ENCODE data around the gene NDUFA7. TPM values are rescaled to one million over a fixed set of nuclear protein-coding genes. Genes with fewer than 3 reads are reported as not detected.

The NDUFA7 gene
- total and polyA plus RNA-seq, 2 donors (not counting 1 experiment from before 2014, with no cell fraction given) = 20.9 to 33.7 TPM

DNA sequence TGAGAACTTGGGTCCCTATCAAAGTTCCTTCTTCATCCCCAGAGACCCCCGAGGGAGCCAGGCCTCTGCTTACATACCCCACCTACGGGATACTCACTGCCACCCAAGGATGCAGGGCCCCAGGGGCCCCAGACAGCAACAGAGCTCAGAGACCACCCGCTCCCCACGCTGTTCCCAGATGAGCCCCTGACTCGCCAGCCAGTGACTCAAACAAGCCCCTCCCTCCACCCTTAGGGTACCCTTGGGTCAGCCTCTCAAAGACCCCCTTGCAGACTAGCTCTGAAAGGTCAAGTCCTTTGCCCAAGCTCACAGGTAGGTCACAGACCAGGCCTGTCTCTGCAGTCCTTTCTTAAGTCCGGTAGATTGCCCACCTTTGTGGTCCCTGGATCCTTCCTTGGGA is 58.7 kb downstream of the NDUFA7 start:
- TF ChIP-seq, protein P1, sequence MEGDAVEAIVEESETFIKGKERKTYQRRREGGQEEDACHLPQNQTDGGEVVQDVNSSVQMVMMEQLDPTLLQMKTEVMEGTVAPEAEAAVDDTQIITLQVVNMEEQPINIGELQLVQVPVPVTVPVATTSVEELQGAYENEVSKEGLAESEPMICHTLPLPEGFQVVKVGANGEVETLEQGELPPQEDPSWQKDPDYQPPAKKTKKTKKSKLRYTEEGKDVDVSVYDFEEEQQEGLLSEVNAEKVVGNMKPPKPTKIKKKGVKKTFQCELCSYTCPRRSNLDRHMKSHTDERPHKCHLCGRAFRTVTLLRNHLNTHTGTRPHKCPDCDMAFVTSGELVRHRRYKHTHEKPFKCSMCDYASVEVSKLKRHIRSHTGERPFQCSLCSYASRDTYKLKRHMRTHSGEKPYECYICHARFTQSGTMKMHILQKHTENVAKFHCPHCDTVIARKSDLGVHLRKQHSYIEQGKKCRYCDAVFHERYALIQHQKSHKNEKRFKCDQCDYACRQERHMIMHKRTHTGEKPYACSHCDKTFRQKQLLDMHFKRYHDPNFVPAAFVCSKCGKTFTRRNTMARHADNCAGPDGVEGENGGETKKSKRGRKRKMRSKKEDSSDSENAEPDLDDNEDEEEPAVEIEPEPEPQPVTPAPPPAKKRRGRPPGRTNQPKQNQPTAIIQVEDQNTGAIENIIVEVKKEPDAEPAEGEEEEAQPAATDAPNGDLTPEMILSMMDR (conservative IDR thresholded peaks at IDR 0.05 in 1 of 2, IDR thresholded peaks at IDR 0.05 in 1 of 2; ENCODE audit: low read depth in 1 of 2, low read length in 2 of 2) = no peak
- TF ChIP-seq EZH2 (IDR thresholded peaks at IDR 0.05; ENCODE audit: low read length, missing control alignments) = no peak
- no peak overlapping the region for H3K4me3 ChIP-seq (replicated peaks in 1 of 4; ENCODE audit: control extremely low read depth in 1 of 4, insufficient read depth in 1 of 4, low read depth in 3 of 4, low read length in 4 of 4)
- no peak for DNase-seq (ENCODE audit: low read depth in 2 of 2)

DNA sequence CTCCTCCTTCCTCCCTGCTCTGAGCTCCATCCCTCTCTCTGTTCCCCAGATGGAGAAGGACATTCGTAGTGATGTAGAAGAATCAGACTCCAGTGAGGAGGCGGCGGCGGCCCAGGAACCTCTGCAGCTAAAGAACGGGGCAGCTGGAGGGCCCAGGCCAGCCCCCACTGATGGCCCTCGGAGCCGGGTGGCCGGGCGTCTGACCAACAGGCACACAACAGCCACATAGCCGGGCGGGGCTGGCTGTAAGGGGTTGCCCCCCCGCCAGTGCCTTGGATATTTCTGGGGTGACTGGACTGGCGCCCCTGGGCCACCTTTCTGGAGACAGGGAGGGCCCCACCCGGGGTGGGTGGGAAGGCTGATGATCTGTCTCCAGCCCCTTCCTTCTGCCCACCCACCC is 59.3 kb downstream of the NDUFA7 start:
- Histone ChIP-seq H3K4me1 (ENCODE audit: control insufficient read depth, extremely low read depth, insufficient read depth, low read length) (no peaks in the 10 kb centered on the region), H3K27ac (ENCODE audit: insufficient read depth, low read length) (no peak overlapping the region), H3K27me3 (ENCODE audit: control insufficient read depth, insufficient read depth, low read length) (peaks cover 3% of the 10 kb centered on the region), H4K20me1 (ENCODE audit: control insufficient read depth, extremely low read depth, insufficient read depth, low read length) (no peaks in the 10 kb centered on the region), H3K4me3 (replicated peaks in 1 of 4; ENCODE audit: control extremely low read depth in 1 of 4, insufficient read depth in 1 of 4, low read depth in 3 of 4, low read length in 4 of 4) (no peak overlapping the region), H3K79me2 (ENCODE audit: control insufficient read depth, insufficient read depth, low read length) (no peaks in the 10 kb centered on the region), H3K4me2 (ENCODE audit: extremely low read depth, insufficient read depth, low read length) (no peak overlapping the region), H2AFZ (ENCODE audit: low read length) (no peak overlapping the region), H3K9ac (ENCODE audit: insufficient read depth, low read length) (no peak overlapping the region), H3K9me3 (ENCODE audit: control insufficient read depth, insufficient read depth, low read depth, low read length) (no peaks in the 10 kb centered on the region), H3K36me3 (ENCODE audit: control insufficient read depth, insufficient read depth, low read length) (no peaks in the 10 kb centered on the region)
- TF ChIP-seq, protein P1 (conservative IDR thresholded peaks at IDR 0.05 in 1 of 2, IDR thresholded peaks at IDR 0.05 in 1 of 2; ENCODE audit: low read depth in 1 of 2, low read length in 2 of 2) = no peak
- TF ChIP-seq EZH2 (IDR thresholded peaks at IDR 0.05; ENCODE audit: low read length, missing control alignments) = no peak
- DNase-seq (ENCODE audit: low read depth in 2 of 2) = no peak

More for the DNA sequence above, 58.7 kb downstream of the NDUFA7 start:
- H3K9ac ChIP-seq (ENCODE audit: insufficient read depth, low read length) = no peak overlapping the region
- no peaks in the 10 kb centered on the region for H3K79me2 ChIP-seq (ENCODE audit: control insufficient read depth, insufficient read depth, low read length)
- no peak overlapping the region for H2AFZ ChIP-seq (ENCODE audit: low read length)
- H3K27ac ChIP-seq (ENCODE audit: insufficient read depth, low read length) = no peak overlapping the region
- no peaks in the 10 kb centered on the region for H4K20me1 ChIP-seq (ENCODE audit: control insufficient read depth, extremely low read depth, insufficient read depth, low read length)
- no peaks in the 10 kb centered on the region for H3K4me1 ChIP-seq (ENCODE audit: control insufficient read depth, extremely low read depth, insufficient read depth, low read length)
- no peaks in the 10 kb centered on the region for H3K9me3 ChIP-seq (ENCODE audit: control insufficient read depth, insufficient read depth, low read depth, low read length)
- no peak overlapping the region for H3K4me2 ChIP-seq (ENCODE audit: extremely low read depth, insufficient read depth, low read length)
- H3K27me3 ChIP-seq (ENCODE audit: control insufficient read depth, insufficient read depth, low read length) = peaks cover 3% of the 10 kb centered on the region
- H3K36me3 ChIP-seq (ENCODE audit: control insufficient read depth, insufficient read depth, low read length) = no peaks in the 10 kb centered on the region

DNA sequence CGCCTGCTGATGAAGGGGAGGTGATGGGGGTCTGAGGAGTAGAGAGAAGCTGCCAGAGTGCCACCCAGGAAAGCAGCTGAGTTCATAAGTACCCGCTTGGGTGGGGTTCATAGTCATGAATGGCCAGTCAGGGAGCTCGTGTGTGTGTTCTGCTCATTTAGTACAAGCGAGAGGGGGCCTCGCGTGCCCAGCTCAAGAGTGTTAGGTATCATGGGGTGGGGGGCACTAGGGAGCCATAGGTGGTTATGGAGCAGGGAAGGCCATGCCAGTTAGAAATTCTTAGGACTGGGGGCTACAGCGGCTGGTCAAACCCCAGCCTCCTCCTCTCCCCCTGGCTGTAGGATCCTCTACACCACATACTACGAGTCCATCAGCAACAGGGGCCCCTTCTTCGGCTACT is 59.8 kb downstream of the NDUFA7 start:
- Histone ChIP-seq H3K4me2 (ENCODE audit: extremely low read depth, insufficient read depth, low read length) (no peak overlapping the region), H3K9me3 (ENCODE audit: control insufficient read depth, insufficient read depth, low read depth, low read length) (no peaks in the 10 kb centered on the region), H3K36me3 (ENCODE audit: control insufficient read depth, insufficient read depth, low read length) (no peaks in the 10 kb centered on the region), H3K4me1 (ENCODE audit: control insufficient read depth, extremely low read depth, insufficient read depth, low read length) (no peaks in the 10 kb centered on the region), H3K27me3 (ENCODE audit: control insufficient read depth, insufficient read depth, low read length) (peaks cover 3% of the 10 kb centered on the region), H2AFZ (ENCODE audit: low read length) (no peak overlapping the region), H3K4me3 (replicated peaks in 1 of 4; ENCODE audit: control extremely low read depth in 1 of 4, insufficient read depth in 1 of 4, low read depth in 3 of 4, low read length in 4 of 4) (no peak overlapping the region), H3K9ac (ENCODE audit: insufficient read depth, low read length) (no peak overlapping the region), H4K20me1 (ENCODE audit: control insufficient read depth, extremely low read depth, insufficient read depth, low read length) (no peaks in the 10 kb centered on the region), H3K27ac (ENCODE audit: insufficient read depth, low read length) (no peak overlapping the region), H3K79me2 (ENCODE audit: control insufficient read depth, insufficient read depth, low read length) (no peaks in the 10 kb centered on the region)
- TF ChIP-seq, protein P1 (conservative IDR thresholded peaks at IDR 0.05 in 1 of 2, IDR thresholded peaks at IDR 0.05 in 1 of 2; ENCODE audit: low read depth in 1 of 2, low read length in 2 of 2) = no peak
- TF ChIP-seq EZH2 (IDR thresholded peaks at IDR 0.05; ENCODE audit: low read length, missing control alignments) = no peak
- no peak for DNase-seq (ENCODE audit: low read depth in 2 of 2)

Other genes starting within 250 kb of the NDUFA7 start
- under 0.01 TPM in 1 of 2 replicates, not detected in the other for gene FBN3, start 171.8 kb downstream of the NDUFA7 start, total RNA-seq
- not detected in 2 replicates for gene FBN3, start 171.8 kb downstream of the NDUFA7 start, polyA plus RNA-seq
- gene CERS4, start 112.0 kb downstream of the NDUFA7 start, total RNA-seq = 17.0 and 27.0 TPM in 2 replicates
- 0.74 and 1.5 TPM in 2 replicates for gene CERS4, start 112.0 kb downstream of the NDUFA7 start, polyA plus RNA-seq
- 9.8 and 22.6 TPM in 2 replicates for gene CD320, start 13.0 kb downstream of the NDUFA7 start, total RNA-seq
- gene CD320, start 13.0 kb downstream of the NDUFA7 start, polyA plus RNA-seq = 13.9 and 29.1 TPM in 2 replicates
- 216 and 254 TPM in 2 replicates for gene RPS28, start 121 bp upstream of the NDUFA7 start, total RNA-seq
- gene RPS28, start 121 bp upstream of the NDUFA7 start, polyA plus RNA-seq = 286 and 331 TPM in 2 replicates
- gene KANK3, start 21.9 kb upstream of the NDUFA7 start, total RNA-seq = 0.17 and 0.26 TPM in 2 replicates
- 0.23 TPM in 1 of 2 replicates, not detected in the other for gene KANK3, start 21.9 kb upstream of the NDUFA7 start, polyA plus RNA-seq
- gene ANGPTL4, start 42.8 kb upstream of the NDUFA7 start, total RNA-seq = 1.7 and 6.7 TPM in 2 replicates
- 6.0 and 6.6 TPM in 2 replicates for gene ANGPTL4, start 42.8 kb upstream of the NDUFA7 start, polyA plus RNA-seq
- gene RAB11B, start 69.0 kb upstream of the NDUFA7 start, total RNA-seq = 46.2 and 47.0 TPM in 2 replicates
- 27.8 and 34.8 TPM in 2 replicates for gene RAB11B, start 69.0 kb upstream of the NDUFA7 start, polyA plus RNA-seq
- gene MARCHF2, start 91.9 kb upstream of the NDUFA7 start, total RNA-seq = 57.5 and 90.8 TPM in 2 replicates
- gene MARCHF2, start 91.9 kb upstream of the NDUFA7 start, polyA plus RNA-seq = 16.8 and 19.4 TPM in 2 replicates
- gene HNRNPM, start 123.6 kb upstream of the NDUFA7 start, total RNA-seq = 36.2 and 51.5 TPM in 2 replicates
- gene HNRNPM, start 123.6 kb upstream of the NDUFA7 start, polyA plus RNA-seq = 104 and 136 TPM in 2 replicates
- not detected in 2 replicates for gene PRAM1, start 181.3 kb upstream of the NDUFA7 start, total RNA-seq
- not detected in 2 replicates for gene PRAM1, start 181.3 kb upstream of the NDUFA7 start, polyA plus RNA-seq
- gene ZNF414, start 192.8 kb upstream of the NDUFA7 start, total RNA-seq = 2.8 and 4.0 TPM in 2 replicates
- gene ZNF414, start 192.8 kb upstream of the NDUFA7 start, polyA plus RNA-seq = 2.9 and 3.4 TPM in 2 replicates

Measured in fibroblast of lung (primary cell).